PC-3 (cell line): Measurements from ENCODE around the gene DBNL. TPM values are rescaled to one million over a fixed set of nuclear protein-coding genes. Genes with fewer than 3 reads are reported as not detected.
A peak's percentile ranks its signal among the peaks of the same experiment; 100 is the strongest.

Experiments used
- ATAC-seq: fragments of 200-7000 bp; cut with Tn5 transposase; 2 replicates; pipeline ENCODE4 v1.9.1; 2020; ENCODE audit warnings: mild to moderate bottlenecking, moderate library complexity
- BruUV-seq: library from RNA; stranded (reverse); fragments of 400-500 nt; replicated peaks from 2 replicates; lab custom pipeline; 2021; lab: Mats Ljungman, UMichigan
- CTCF ChIA-PET: fragments of 300-600 bp; sonication (Branson Sonifier 250); formaldehyde crosslinking; loops from one replicate; lab custom pipeline; 2022; ENCODE audit warnings: antibody characterized with exemption; lab: Charles Lee
- POLR2A ChIA-PET: fragments of 300-600 bp; sonication (Branson Sonifier 250); formaldehyde crosslinking; loops from one replicate; lab custom pipeline; 2022; ENCODE audit warnings: antibody characterized with exemption; ENCODE audit not compliant: unreplicated experiment; lab: Charles Lee
- DNase-seq: peaks from one replicate; pipeline ENCODE4 v3.0.0-alpha.2; 2015
- H2AFZ ChIP-seq: fragments of 300-600 bp; sonication (generic); 2 replicates; pipeline ENCODE4 v1.6.0; 2016; ENCODE audit warnings: antibody characterized with exemption, low read length
- H3F3A ChIP-seq: fragments of 300-600 bp; sonication (generic); one replicate; pipeline ENCODE4 v1.6.0; 2017; ENCODE audit warnings: antibody characterized with exemption, low read length, control low read depth, mild to moderate bottlenecking; ENCODE audit not compliant: unreplicated experiment
- H3K27ac ChIP-seq: fragments of 300-600 bp; sonication (generic); 2 replicates; pipeline ENCODE4 v1.5.1; 2016; ENCODE audit warnings: mild to moderate bottlenecking, low read length
- H3K27me3 ChIP-seq: fragments of 300-600 bp; sonication (generic); 2 replicates; pipeline ENCODE4 v1.6.1; 2016; ENCODE audit warnings: low read length, mixed read lengths
- H3K36me3 ChIP-seq: fragments of 300-600 bp; sonication (generic); 2 replicates; pipeline ENCODE4 v1.6.1; 2016; ENCODE audit warnings: low read depth, mixed run types, low read length, mixed read lengths
- H3K4me1 ChIP-seq: fragments of 300-600 bp; sonication (generic); 2 replicates; pipeline ENCODE4 v1.5.1; 2016; ENCODE audit warnings: low read length; ENCODE audit not compliant: insufficient read depth
- H3K4me2 ChIP-seq: fragments of 300-600 bp; sonication (generic); 2 replicates; pipeline ENCODE4 v1.6.0; 2016; ENCODE audit warnings: low read length
- H3K4me3 ChIP-seq: fragments of 300-600 bp; sonication (generic); 2 replicates; pipeline ENCODE4 v1.5.1; 2016; ENCODE audit warnings: mild to moderate bottlenecking, low read length, mixed read lengths
- H3K79me2 ChIP-seq: fragments of 300-600 bp; sonication (generic); 2 replicates; pipeline ENCODE4 v1.6.1; 2017; ENCODE audit warnings: low read length, mixed read lengths
- H3K9ac ChIP-seq: fragments of 300-600 bp; sonication (generic); 2 replicates; pipeline ENCODE4 v1.6.0; 2016; ENCODE audit warnings: mild to moderate bottlenecking, low read length
- H3K9me2 ChIP-seq: fragments of 300-600 bp; sonication (generic); replicated peaks from 2 replicates; pipeline ENCODE4 v1.6.1; 2016; ENCODE audit warnings: mixed run types, low read length, mixed read lengths
- H3K9me3 ChIP-seq: fragments of 300-600 bp; sonication (generic); 2 replicates; pipeline ENCODE4 v1.6.1; 2016; ENCODE audit warnings: low read length, mixed read lengths
- H4K20me1 ChIP-seq: fragments of 300-600 bp; sonication (generic); 2 replicates; pipeline ENCODE4 v1.6.1; 2016; ENCODE audit warnings: low read length, mixed read lengths
- CTCF ChIP-seq: fragments of 300-600 bp; sonication (generic); conservative IDR thresholded peaks from 2 replicates; pipeline ENCODE4 v1.5.1; 2017; ENCODE audit warnings: antibody characterized with exemption, low read depth, mild to moderate bottlenecking, low read length
- EZH2 ChIP-seq: fragments of 300-600 bp; sonication (generic); IDR thresholded peaks from one replicate; pipeline ENCODE4 v1.6.1; 2017; ENCODE audit warnings: antibody characterized with exemption, mild to moderate bottlenecking, low read length; ENCODE audit not compliant: unreplicated experiment
- EZH2phosphoT487 ChIP-seq: fragments of 300-600 bp; sonication (generic); IDR thresholded peaks from 2 replicates; pipeline ENCODE4 v1.6.1; 2018; ENCODE audit warnings: mild to moderate bottlenecking, antibody characterized with exemption, low read length, borderline replicate concordance
- intact Hi-C: fragments of 100-400 bp; cut with micrococcal nuclease; formaldehyde crosslinking; loops from 2 replicates; pipeline ENCODE4 v1.9.0; 2023
- total RNA-seq: library from RNA; depleted of rRNA; stranded (reverse); fragments of >200 nt; gene quantifications from 2 replicates; pipeline ENCODE4 v1.2.3, GENCODE V29; 2014

DBNL gene
- total RNA-seq, 1 experiment from 2014 or later: 108 TPM

GRCh38 chr7:44082541-44083207 is 38.2 kb downstream of the DBNL start:
- Histone ChIP-seq H3K9me3 (no peaks in the 10 kb centered on the region), H3K36me3 (peaks cover 5% of the 10 kb centered on the region; the same call in 1 of the 2 replicates), H3K4me1 (peaks cover 10% of the 10 kb centered on the region), H3K9me2 (no peaks in the 10 kb centered on the region), H2AFZ (peak overlapping the region; percentile 82), H3K27me3 (no peaks in the 10 kb centered on the region), H3K4me2 (peak overlapping the region; percentile 74), H3K27ac (peak overlapping the region; percentile 21; the same call in 1 of the 2 replicates), H3K79me2 (peaks cover 17% of the 10 kb centered on the region), H3F3A (no peaks in the 10 kb centered on the region), H4K20me1 (no peaks in the 10 kb centered on the region), H3K4me3 (peak overlapping the region; percentile 66), H3K9ac (peak overlapping the region; percentile 79)
- POLR2A ChIA-PET: no interaction called here
- BruUV-seq: no TSS peak
- intact Hi-C loops: loop anchor here (2.0 kb wide), 1 partner anchor 40 kb away; the partner anchor contains the start of gene POLD2
- ATAC-seq (peak; percentile 98), DNase-seq (peak; percentile 97)
- TF ChIP-seq EZH2 (no peak), EZH2phosphoT487 (no peak), CTCF (no peak)
- CTCF ChIA-PET: no interaction called here

GRCh38 chr7:44083796-44084195 is 39.3 kb downstream of the DBNL start:
- intact Hi-C loops: loop anchor here (2.0 kb wide), 1 partner anchor 39 kb away; the partner anchor contains the start of gene POLD2
- CTCF ChIA-PET: interaction anchor here (0.6 kb wide), 1 partner anchor 25 kb away, joined by 4 read pairs; no protein-coding TSS in a partner anchor
- BruUV-seq: no TSS peak

More at GRCh38 chr7:44083796-44084195, 39.3 kb downstream of the DBNL start:
- ATAC-seq (no peak), DNase-seq (no peak)
- Histone ChIP-seq H3K27ac (no peak overlapping the region), H3K9me3 (no peaks in the 10 kb centered on the region), H3K36me3 (peaks cover 2% of the 10 kb centered on the region; the same call in 1 of the 2 replicates), H3K4me2 (no peak overlapping the region), H3K9me2 (no peaks in the 10 kb centered on the region), H3K79me2 (peaks cover 17% of the 10 kb centered on the region), H2AFZ (no peak overlapping the region), H3K27me3 (no peaks in the 10 kb centered on the region), H3K4me3 (no peak overlapping the region), H3K4me1 (peaks cover 21% of the 10 kb centered on the region), H4K20me1 (no peaks in the 10 kb centered on the region), H3K9ac (no peak overlapping the region), H3F3A (no peaks in the 10 kb centered on the region)
- TF ChIP-seq EZH2phosphoT487 (no peak), CTCF (no peak), EZH2 (no peak)
- POLR2A ChIA-PET: no interaction called here
